Pancreas (tissue), 10 donors: ENCODE results near the gene EIF4G3. TPM values are rescaled to one million over a fixed set of nuclear protein-coding genes. Genes with fewer than 3 reads are reported as not detected.

Source experiments
- ATAC-seq, 4 donors: fragments of 200-7000 bp; cut with Tn5 transposase; one replicate each; pipeline versions ENCODE4 v1.8.0 to v1.9.1; 2020; ENCODE audit warnings: mild to moderate bottlenecking in 4 of 4, moderate library complexity in 4 of 4
- DNase-seq, 6 donors: peaks; one replicate each; pipeline ENCODE4 v3.0.0-alpha.2; 2020
- FAIRE-seq: peaks from 2 replicates; lab custom pipeline; 2012; peaks lifted over from hg19 to GRCh38; lab: Jason Lieb, UNC
- H3K27ac ChIP-seq, 4 donors: fragments of 200-600 bp; sonication (generic); 1 replicate in 3 of 4; 2 replicates in 1 of 4; pipeline versions ENCODE4 v1.5.0 to v1.8.0; 2020
- H3K27me3 ChIP-seq, 4 donors: fragments of 200-600 bp; one replicate each; pipeline ENCODE4 v1.8.0; 2021
- H3K36me3 ChIP-seq, 3 donors: fragments of 200-600 bp; sonication (generic) in 1 of 3; one replicate each; pipeline versions ENCODE4 v1.5.0 to v1.8.0; 2020 to 2021
- H3K4me1 ChIP-seq, 3 donors: fragments of 200-600 bp; one replicate each; pipeline ENCODE4 v1.8.0; 2021
- H3K4me3 ChIP-seq, 4 donors: fragments of 200-600 bp; sonication (generic) in 2 of 4; one replicate each; pipeline versions ENCODE4 v1.5.0 to v1.8.0; 2020 to 2021
- H3K9me3 ChIP-seq, 4 donors: fragments of 200-600 bp; one replicate each; pipeline ENCODE4 v1.8.0; 2021
- WGBS, 2 donors: extraction: QIAGEN DNeasy Blood & Tissue Kit; methylation state at CpG; one replicate each; pipeline ENCODE4 v1.1.7; 2013; 5-methylcytosine and 5-hydroxymethylcytosine counted together
- intact Hi-C, 3 donors: fragments of 100-400 bp; cut with DNase I; formaldehyde crosslinking; loops; one replicate each; pipeline versions ENCODE4 v1.11.1 to v1.14.2; 2022
- polyA plus RNA-seq, 2 donors: library from polyadenylated mRNA; stranded (reverse); fragments of 200-250 nt; gene quantifications; one replicate each; pipeline ENCODE4 v1.2.3, GENCODE V29; 2013
- total RNA-seq, 6 donors: library from RNA; stranded (reverse); fragmentation: NEBNext Ultra II Directional in 4 of 6; extraction: Animal tissue kit (Norgen Biotek cat#: 25700) in 4 of 6; gene quantifications; one replicate each; pipeline versions ENCODE4 v1.2.1 to v1.2.4, GENCODE V29; 2021 to 2023
- TF ChIP-seq, protein P1 (sequence below), 4 donors: fragments of 200-600 bp; sonication (generic) in 3 of 4; IDR thresholded peaks; one replicate each; pipeline versions ENCODE4 v1.5.0 to v1.8.0; 2021; ENCODE audit warnings: antibody characterized with exemption in 4 of 4
- donor health status: healthy with polysubstance abuse.
- donor health status: DM: no; HTN: no; CAD: no; lungs with moderate emphysema.
- donor health status: DM: no; HTN: no; CAD: no.
- donor health status: control.
- donor health status: control.
- donor health status: Bipolar disorder and iron deficiency.
- donor health status: DM: yes; HTN: yes; CAD: no.
- donor health status: DM: no; HTN: no; CAD: no.
- donor health status: DM: no; HTN: no; CAD: no.
- donor health status: DM: yes; HTN: yes; CAD: no.

Gene EIF4G3
- total and polyA plus RNA-seq, 8 donors, result 9.6 to 22.7 (median 13.8) TPM

DNA sequence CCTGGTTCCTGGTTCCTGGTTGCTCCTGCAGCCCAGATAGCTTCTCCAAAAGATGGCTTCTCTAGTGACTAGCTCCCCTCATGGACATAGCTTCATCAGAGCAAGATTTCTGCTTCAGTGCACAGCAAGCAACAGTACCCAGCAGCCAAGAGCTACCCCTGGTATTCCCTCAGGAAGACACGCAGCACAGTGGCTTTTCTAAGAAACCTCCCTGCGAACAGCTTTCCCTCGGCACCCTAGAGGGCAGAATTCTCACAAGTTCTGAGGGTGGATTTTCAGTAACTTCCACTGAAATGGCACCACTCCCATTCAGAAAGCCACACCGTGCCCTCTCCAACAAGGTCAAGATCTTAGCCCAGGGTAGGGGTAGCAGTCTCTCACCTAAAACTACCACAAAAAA lies 128.2 kb downstream of the EIF4G3 start:
- intact Hi-C loops, result no loop called here
- Histone ChIP-seq H3K36me3 (no peaks in the 10 kb centered on the region), H3K9me3 (no peaks in the 10 kb centered on the region), H3K4me3 (no peak overlapping the region), H3K27ac (no peak overlapping the region), H3K4me1 (no peaks in the 10 kb centered on the region), H3K27me3 (no peaks in the 10 kb centered on the region)
- TF ChIP-seq, protein P1, sequence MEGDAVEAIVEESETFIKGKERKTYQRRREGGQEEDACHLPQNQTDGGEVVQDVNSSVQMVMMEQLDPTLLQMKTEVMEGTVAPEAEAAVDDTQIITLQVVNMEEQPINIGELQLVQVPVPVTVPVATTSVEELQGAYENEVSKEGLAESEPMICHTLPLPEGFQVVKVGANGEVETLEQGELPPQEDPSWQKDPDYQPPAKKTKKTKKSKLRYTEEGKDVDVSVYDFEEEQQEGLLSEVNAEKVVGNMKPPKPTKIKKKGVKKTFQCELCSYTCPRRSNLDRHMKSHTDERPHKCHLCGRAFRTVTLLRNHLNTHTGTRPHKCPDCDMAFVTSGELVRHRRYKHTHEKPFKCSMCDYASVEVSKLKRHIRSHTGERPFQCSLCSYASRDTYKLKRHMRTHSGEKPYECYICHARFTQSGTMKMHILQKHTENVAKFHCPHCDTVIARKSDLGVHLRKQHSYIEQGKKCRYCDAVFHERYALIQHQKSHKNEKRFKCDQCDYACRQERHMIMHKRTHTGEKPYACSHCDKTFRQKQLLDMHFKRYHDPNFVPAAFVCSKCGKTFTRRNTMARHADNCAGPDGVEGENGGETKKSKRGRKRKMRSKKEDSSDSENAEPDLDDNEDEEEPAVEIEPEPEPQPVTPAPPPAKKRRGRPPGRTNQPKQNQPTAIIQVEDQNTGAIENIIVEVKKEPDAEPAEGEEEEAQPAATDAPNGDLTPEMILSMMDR (IDR thresholded peaks at IDR 0.05), result no peak
- ATAC-seq (no peak), FAIRE-seq (no peak), DNase-seq (no peak)
- WGBS, 2 donors, result 95 to 98% methylated on average over 4 of the region's 4 CpGs

DNA sequence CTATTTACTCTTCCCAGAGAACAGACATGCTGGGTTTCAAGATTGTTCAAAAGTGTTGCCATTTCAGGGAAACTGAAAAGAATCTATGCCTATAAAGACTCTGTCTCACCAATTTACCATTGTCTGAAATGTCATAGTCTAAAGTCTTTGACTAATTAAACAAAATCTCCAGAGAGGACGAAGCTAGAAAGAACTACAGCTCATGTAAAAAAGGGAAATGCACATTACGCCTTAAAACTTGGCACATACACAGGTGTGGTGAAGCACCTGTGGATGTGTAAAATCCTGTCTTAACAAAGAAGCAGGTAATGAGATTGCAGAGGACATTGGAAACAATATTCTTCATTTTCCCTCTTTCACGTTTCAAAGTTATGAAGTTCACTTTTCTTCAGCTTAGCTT lies 130.6 kb downstream of the EIF4G3 start:
- WGBS, 2 donors, result 90 to 94% methylated on average over 3 of the region's 3 CpGs
- ATAC-seq, result no peak

DNA sequence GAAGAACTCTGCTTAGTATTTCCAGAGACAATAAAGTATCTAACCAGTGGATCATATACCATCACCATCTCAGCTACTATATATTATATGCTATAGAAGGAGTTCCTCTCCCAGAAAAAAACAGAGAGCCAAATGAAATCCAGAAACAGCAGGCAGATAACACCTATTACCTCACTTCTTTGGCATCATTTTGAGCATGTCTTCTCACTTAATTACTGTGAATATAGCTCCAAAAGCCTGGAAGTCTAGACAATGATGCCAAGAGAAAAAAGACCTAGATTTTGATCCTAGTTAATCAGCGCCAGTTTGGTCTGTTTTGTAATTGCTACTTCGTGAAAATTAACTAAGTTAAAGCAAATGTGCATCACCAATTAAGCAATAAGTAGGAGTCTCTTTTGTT lies 131.3 kb downstream of the EIF4G3 start:
- WGBS, 2 donors, result 72 to 76% methylated on average over 2 of the region's 2 CpGs
- H3K27me3 ChIP-seq, result no peaks in the 10 kb centered on the region
- H3K4me3 ChIP-seq, result no peak overlapping the region
- no peak overlapping the region for H3K27ac ChIP-seq
- DNase-seq (no peak), FAIRE-seq (no peak), ATAC-seq (no peak)
- no peaks in the 10 kb centered on the region for H3K9me3 ChIP-seq
- H3K4me1 ChIP-seq, result no peaks in the 10 kb centered on the region
- H3K36me3 ChIP-seq, result no peaks in the 10 kb centered on the region
- intact Hi-C loops, result no loop called here
- TF ChIP-seq, protein P1 (IDR thresholded peaks at IDR 0.05), result no peak

More for the DNA sequence above, 130.6 kb downstream of the EIF4G3 start:
- H3K27me3 ChIP-seq, result no peaks in the 10 kb centered on the region
- intact Hi-C loops, result no loop called here
- DNase-seq (no peak), FAIRE-seq (no peak)
- no peaks in the 10 kb centered on the region for H3K36me3 ChIP-seq
- TF ChIP-seq, protein P1 (IDR thresholded peaks at IDR 0.05), result no peak
- H3K4me1 ChIP-seq, result no peaks in the 10 kb centered on the region
- no peaks in the 10 kb centered on the region for H3K9me3 ChIP-seq
- H3K27ac ChIP-seq, result no peak overlapping the region
- H3K4me3 ChIP-seq, result no peak overlapping the region

DNA sequence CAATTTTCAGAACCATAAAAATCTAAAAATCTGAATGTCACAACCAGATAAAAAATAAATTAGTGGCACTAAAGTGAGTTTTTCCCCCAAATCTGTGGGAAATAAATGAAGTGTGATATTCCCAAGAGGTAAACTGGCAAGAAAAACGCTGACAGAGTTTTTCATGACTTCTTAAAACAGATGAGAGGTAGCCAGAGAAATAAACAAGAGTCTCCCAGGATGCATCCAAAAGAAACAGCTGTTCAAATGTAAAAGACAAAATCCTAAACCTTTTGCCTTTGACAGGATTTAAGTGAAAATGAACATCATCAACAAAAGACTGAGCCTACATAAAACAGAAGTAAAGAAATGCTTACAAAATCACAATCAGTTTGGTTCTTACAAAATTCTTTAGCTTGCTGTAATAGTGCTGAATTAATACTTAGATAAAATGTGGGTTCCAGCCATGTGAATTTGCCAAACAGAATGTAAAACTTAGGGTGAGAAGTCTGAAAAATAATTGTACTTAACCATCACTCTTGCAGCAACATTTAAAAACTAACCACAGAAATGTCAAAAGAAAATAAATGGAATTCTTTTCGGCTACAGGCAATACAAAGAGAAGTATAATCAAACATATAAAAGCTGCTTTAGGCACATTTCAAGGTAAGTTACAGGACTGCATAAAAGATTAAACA lies 133.6 kb downstream of the EIF4G3 start:
- Histone ChIP-seq H3K27ac (no peak overlapping the region), H3K4me3 (no peak overlapping the region), H3K27me3 (no peaks in the 10 kb centered on the region), H3K36me3 (no peaks in the 10 kb centered on the region), H3K4me1 (no peaks in the 10 kb centered on the region), H3K9me3 (no peaks in the 10 kb centered on the region)
- TF ChIP-seq, protein P1 (IDR thresholded peaks at IDR 0.05), result no peak
- no peak for ATAC-seq
- 46 to 63% methylated on average over 2 of the region's 2 CpGs for WGBS, 2 donors
- no peak for FAIRE-seq
- no peak for DNase-seq
- intact Hi-C loops, result no loop called here

DNA sequence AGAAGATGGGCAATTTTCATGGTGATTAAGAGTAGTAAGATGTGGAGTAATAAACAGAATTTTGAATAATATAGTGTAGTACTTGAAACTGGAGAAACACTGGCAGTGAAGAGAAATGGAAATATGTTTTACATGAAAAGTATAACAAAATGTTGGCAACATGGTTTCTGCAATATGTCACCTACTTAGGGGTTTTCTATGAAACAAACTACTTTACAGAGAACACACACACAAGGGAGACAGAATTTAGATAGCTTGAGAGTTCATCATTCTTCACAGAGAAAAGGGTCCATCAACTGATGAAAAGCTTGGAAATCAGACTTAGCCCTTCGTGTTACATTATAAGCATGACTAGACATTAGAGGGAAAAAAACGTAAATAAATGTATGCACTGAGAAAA lies 135.2 kb downstream of the EIF4G3 start:
- Histone ChIP-seq H3K27me3 (no peaks in the 10 kb centered on the region), H3K27ac (no peak overlapping the region), H3K9me3 (no peaks in the 10 kb centered on the region), H3K4me3 (no peak overlapping the region), H3K4me1 (no peaks in the 10 kb centered on the region), H3K36me3 (no peaks in the 10 kb centered on the region)
- no peak for FAIRE-seq
- WGBS, 2 donors, result 90 to 93% methylated on average over 2 of the region's 2 CpGs
- intact Hi-C loops, result no loop called here
- DNase-seq, result no peak
- TF ChIP-seq, protein P1 (IDR thresholded peaks at IDR 0.05), result no peak
- ATAC-seq, result no peak
